ENCODE results near the gene REM2.
"Not testable (repeated sequence)": the region's sequence is repeated elsewhere in the genome, so short reads cannot be mapped to it uniquely, and the experiment has no call there.

REM2 gene

GRCh38 chr14:22896760-22897159 is 13.7 kb downstream of the REM2 start:
- DNase-seq (ENCODE audit: low read depth): no peak

GRCh38 chr14:22897357-22897756 is 14.3 kb downstream of the REM2 start:
- no peak for DNase-seq (ENCODE audit: low read depth)

- no peak for DNase-seq (ENCODE audit: low read depth)
Observed at GRCh38 chr14:22898302-22899090, 15.5 kb downstream of the REM2 start.

GRCh38 chr14:22900081-22900799 is 17.2 kb downstream of the REM2 start:
- no peak for DNase-seq (ENCODE audit: low read depth)

GRCh38 chr14:22901799-22902198 is 18.8 kb downstream of the REM2 start:
- no peak for DNase-seq (ENCODE audit: low read depth)

- DNase-seq (ENCODE audit: low read depth): no peak
Observed at GRCh38 chr14:22903742-22904087, 20.7 kb downstream of the REM2 start.

GRCh38 chr14:22905627-22906026 is 22.6 kb downstream of the REM2 start:
- no peak for DNase-seq (ENCODE audit: low read depth)

GRCh38 chr14:22906073-22906472 is 23.1 kb downstream of the REM2 start:
- no peak for DNase-seq (ENCODE audit: low read depth)

- no peak for DNase-seq (ENCODE audit: low read depth)
Observed at GRCh38 chr14:22907429-22907828, 24.4 kb downstream of the REM2 start.

GRCh38 chr14:22908601-22909000 is 25.6 kb downstream of the REM2 start:
- no peak for DNase-seq (ENCODE audit: low read depth)

GRCh38 chr14:22910916-22911315 is 27.9 kb downstream of the REM2 start:
- no peak for DNase-seq (ENCODE audit: low read depth)

GRCh38 chr14:22914836-22915235 is 31.8 kb downstream of the REM2 start:
- DNase-seq (ENCODE audit: low read depth): not testable (repeated sequence)

- DNase-seq (ENCODE audit: low read depth): no peak
Observed at GRCh38 chr14:22915886-22916521, 33.0 kb downstream of the REM2 start.

- DNase-seq (ENCODE audit: low read depth): peak; percentile 100
Observed at GRCh38 chr14:22918804-22919600, 36.0 kb downstream of the REM2 start, which contains the start of gene RBM23. Gene RBM23, minus strand, starts transcription at chr14:22919149.

- DNase-seq (ENCODE audit: low read depth): no peak
Observed at GRCh38 chr14:22919601-22919921, 36.5 kb downstream of the REM2 start.

- no peak for DNase-seq (ENCODE audit: low read depth)
Observed at GRCh38 chr14:22920697-22921096, 37.7 kb downstream of the REM2 start.

- no peak for DNase-seq (ENCODE audit: low read depth)
Observed at GRCh38 chr14:22922294-22922693, 39.3 kb downstream of the REM2 start.

GRCh38 chr14:22923746-22924145 is 40.7 kb downstream of the REM2 start:
- DNase-seq (ENCODE audit: low read depth): no peak

GRCh38 chr14:22925513-22925912 is 42.5 kb downstream of the REM2 start:
- no peak for DNase-seq (ENCODE audit: low read depth)

GRCh38 chr14:22926316-22926715 is 43.3 kb downstream of the REM2 start:
- DNase-seq (ENCODE audit: low read depth): no peak

GRCh38 chr14:22928237-22929103 is 45.4 kb downstream of the REM2 start:
- DNase-seq (ENCODE audit: low read depth): no peak
